GM21360 (cell line): ENCODE data around the gene MSI2.

Experiments
- ATAC-seq: cut with Tn5 transposase; IDR thresholded peaks from one replicate; pipeline ENCODE4 v1.9.1; 2021; ENCODE audit warnings: mild to moderate bottlenecking, moderate library complexity; ENCODE audit not compliant: unreplicated experiment

The MSI2 gene

DNA sequence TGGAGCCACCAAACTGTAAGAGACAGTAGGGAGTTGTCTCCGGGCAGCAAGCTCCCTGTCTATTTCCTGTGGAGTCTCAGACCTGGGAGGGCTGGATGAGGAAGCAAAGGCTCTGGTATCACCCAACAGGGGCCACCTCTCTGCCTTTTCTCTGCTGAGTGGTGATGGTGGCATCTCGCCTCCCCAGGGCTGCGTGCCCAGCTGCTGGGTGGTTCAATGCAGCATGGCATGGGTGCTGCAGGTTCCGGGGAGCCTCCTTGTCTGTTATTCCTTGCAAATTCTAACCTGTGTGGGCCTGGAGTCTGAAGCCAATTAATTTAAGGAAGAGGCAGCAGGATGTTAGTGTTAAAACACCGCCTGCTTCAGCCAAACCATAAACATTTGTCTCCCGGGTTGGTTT is 410.6 kb downstream of the MSI2 start:
- no peak for ATAC-seq

DNA sequence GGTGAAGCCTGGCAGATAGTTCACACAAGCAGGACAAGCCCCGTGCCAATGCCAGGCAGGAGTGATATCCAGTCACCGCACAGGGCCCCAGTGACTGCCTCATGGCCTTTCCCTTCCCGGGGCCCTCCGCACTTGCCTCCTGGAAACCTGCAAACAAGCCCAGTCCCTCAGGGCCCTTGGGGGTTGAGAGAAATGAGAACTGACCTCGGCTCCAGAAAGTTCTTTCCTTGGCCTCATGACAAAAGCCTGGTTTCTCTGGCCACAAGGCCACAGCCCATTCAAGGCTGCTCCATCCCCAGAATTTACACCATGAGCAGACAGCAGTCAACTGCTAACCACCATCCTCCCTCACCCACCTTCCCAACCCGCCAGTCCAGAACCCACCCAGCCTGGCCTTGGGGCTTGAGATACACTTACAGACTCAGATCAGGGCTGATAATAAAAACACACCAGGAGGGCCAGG is 411.2 kb downstream of the MSI2 start:
- no peak for ATAC-seq

DNA sequence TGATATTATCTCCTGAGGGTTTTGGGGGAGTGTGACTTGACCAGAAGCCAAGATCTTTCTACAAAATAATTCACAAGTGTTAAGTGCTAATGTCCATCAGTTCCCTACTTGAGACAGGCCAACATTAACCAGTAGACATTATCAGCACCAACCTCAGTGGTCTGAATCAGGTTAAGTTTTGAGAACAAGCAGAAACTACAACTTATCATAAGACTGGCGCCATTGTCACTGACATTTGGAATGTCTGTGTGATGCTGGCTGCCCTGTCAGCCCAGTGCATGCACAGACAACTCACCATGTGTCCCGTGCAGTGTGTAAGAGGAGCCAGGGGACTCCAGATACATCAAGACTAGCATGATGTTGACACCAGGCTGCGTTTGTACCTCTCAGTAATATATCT is 412.0 kb downstream of the MSI2 start:
- ATAC-seq = no peak

DNA sequence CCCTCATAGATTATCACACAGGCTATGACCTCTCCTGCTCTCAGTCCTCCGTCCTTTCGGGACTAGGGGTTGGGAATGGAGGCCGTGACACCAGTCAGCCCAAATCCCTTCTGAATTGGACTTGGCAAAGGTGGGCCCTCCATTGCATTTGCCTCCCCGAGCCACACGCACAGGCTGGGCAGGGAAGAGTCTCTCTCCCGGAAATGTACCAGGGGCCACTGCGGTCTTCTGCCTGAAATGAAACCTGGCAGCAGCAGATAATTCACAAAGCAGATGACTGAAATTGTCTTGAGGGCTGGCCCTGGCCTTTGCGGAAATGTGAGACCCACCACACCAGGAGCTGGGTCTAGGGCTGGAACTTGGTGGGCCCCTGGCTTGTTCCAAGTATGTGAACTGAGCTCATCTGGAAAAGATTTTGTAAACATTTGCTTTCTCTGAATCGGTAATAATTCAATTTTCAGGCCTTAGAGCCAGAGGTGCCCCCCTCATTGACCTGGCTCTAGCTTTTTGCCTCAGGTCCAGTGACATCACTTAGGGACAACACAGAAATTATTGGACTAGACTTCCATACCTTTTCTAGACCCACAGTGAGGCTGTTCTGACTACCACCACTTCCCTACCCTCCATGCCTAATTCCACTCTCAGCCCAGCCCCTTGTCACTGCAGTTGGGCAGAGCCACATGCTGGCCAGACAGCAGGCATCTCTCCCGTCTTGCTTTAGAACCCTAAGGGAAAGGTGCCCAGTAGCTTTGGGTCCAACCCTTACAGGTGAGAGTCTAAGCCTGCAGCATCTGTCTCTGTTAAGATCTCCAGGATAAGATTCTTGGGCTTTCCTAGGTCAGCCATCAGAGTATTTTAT is 413.6 kb downstream of the MSI2 start:
- ATAC-seq = no peak

DNA sequence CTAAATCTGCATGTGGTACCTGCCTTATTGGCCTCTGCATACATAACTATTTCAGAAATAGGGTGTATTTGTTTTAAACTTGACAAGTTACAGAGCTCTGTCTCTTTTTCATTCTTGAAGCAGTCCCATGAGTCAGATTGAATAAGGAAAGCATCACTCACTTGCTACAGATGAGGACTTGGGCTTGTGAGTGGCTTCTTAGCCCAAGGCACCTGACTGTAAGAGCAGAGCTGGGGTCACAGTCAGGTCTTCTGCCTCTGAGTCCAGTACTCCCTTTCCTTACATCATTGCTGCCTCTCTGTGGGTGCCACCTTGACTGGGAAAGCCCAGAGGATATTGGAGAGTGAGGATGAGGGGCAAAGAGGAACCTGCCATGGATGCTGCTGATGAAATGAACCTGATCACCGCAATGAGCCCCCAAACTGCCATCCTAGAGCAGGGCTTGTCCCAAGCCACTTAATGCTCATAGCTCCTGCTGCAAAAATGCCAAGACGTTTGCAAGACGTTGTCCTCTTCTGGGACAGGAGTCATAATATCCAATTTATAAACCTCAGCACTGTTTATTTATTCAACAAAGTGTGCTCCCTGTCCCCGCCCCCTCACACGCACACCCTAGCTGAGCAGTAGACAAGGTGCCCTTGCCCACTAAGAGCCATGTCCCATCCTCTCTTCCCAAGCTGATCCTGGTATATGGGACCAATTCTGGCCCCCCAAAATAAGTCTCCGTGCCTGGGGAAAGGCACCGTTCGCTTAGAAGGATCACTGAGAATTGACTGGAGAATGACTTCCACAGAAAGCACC is 414.6 kb downstream of the MSI2 start:
- no peak for ATAC-seq

DNA sequence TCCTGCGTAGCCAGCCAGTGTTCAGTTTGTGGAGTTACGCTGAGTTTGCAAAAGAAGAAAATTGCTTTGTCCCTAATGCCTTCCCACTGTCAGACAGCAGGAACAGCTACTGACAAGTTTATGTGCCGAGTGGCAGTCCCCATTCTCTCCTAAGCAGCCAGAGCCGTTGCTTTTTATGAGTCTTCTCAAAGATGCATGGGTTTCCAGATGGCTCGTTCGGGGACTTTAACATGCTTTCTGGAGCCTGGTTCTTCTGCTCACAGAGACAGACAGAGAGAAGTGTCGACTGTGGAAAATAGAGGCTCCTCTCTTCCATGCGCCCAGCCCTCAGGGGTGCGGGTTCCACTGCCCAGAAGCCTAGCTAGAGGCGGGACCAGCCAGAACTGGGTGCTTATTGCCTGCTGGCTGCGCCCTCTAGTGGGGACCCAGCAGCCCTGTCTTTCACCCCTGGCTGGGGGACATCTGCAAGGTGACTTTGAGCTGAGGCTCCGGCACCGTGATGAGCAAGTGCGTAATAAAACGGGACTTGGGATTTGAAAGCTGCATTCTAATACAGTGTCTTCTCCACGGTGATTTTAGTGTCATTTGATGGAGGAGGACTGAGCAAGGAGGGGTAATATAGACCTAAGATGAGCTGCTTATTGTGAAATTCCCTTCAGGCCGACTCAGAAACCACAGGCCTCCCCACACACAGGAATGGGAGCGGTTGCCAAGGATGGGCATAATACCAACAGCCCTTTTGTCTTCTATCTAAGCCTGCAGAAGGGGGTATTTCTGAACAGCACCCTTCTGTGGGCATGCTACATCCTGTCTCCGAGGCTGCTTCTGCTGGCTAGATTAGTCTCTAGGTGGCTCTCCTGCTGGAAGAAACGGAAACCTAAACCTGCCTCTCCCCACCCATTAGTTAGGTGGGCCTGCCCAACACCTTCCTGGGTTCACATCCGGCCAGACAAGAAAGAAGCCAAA is 415.6 kb downstream of the MSI2 start:
- ATAC-seq = no peak

DNA sequence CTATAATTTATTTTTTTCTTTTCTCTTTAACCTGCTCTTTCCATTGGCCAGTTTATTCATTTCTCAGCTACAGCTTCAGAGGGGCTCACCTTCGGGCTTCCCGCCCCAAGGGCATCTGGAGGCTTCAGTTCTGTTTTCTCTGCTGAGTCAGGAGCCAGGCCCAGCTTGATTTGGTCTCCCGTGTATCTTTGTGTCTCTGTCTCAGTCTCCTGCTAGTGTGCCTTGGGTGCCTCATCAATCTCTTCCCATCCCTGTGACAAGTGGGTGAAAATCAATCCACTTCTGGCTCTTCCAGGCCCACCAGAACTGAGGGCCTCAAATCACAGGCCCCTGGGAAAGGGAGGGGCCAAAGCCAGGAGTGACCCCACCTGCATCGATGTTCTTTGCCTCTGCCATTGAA is 416.6 kb downstream of the MSI2 start:
- ATAC-seq = no peak

DNA sequence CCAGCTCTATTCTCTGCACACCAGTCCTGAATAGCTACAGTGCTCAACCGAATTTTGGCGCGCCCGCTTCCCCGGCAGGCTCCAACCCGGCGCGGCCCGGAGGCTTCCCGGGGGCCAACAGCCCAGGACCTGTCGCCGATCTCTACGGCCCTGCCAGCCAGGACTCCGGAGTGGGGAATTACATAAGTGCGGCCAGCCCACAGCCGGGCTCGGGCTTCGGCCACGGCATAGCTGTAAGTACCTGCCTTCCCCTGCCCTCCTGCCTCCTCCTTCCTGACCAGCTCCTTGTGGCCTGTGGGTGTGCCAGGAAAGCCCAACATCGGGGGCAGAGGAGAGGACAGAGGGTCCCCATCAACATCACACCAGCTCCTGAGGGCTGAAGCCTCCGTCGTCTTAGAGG is 418.6 kb downstream of the MSI2 start:
- no peak for ATAC-seq

DNA sequence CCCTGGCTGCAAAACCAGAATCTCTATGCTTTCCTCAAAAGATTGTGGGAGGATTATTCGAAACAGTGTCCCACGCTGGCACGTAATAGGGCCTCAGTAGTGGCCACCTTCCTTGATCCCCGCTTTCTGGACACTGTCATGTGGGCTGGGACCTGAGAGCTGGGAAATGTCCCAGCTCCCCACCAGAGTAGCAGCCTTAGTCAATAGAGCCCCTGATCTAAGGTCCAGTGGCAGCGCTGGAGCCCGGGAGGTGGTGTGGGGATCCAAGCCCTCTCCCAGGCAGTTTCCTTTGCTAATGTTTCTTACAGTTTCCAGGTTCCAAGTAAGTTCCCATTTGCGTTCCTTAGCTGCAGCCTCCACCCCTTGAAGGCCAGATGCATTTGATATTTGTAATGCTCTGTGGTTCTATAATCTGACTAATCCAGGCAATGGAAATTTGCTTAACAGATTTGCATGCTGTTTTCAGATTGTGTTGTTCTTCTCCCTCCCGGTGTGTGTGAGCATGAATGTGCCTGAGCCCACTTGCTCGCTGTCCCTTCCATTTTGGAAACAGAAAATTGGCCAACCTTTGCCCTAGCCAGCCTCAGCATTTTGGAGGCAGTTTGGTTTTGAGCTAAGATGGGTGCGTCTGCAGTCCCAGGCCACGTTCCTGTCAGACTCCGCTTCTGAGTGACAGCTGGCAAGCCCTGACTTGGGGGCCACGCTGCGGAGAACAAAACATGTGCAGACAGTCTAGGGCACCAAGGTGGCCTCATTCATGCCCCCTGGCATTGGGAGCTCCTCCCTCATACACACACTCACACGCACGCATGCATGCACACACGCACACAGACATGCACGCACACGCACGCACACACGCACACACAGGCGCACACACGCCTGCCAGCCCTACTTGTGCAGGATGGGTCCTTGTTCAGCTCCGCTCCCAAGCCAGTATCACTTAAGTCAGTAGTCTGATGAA is 419.4 kb downstream of the MSI2 start:
- ATAC-seq = no peak

DNA sequence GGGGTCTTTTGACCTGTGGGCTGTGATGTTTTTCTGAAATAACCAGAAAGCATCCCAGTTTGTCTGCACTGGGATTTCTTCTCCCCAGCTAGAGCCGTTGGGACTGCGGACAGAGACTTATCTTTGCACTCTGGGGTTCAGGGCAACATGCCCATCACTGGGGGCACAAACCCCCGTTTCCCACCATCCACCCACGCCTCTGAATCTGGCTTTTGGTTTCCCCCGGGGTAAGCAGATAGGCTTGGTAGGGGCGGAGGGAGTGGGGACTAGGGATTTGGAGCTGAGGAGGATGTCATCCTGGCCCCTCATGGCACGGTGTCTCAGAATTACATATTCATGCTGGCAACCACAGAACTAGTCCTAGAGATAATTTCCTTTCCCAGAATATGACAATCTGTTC is 420.2 kb downstream of the MSI2 start:
- ATAC-seq = no peak

DNA sequence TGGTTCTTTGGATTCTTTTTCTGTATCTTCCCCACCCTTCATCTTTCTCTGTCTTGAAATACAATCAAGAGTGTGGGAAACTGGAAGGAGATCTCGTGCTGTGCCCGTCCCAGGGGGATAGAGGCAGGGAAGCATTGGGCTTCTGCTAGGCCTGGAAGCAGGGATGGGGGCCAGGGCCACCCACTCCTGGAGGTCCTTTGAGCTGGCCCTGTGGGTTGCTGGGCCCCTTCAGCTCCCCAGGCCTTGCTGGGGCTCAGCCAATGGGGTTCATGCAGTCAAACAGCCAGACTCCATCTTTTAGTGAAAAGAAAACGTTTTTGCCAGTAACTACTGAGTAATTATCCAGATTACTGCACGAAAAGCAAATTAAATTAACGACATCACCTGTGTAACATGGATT is 421.0 kb downstream of the MSI2 start:
- ATAC-seq = no peak

DNA sequence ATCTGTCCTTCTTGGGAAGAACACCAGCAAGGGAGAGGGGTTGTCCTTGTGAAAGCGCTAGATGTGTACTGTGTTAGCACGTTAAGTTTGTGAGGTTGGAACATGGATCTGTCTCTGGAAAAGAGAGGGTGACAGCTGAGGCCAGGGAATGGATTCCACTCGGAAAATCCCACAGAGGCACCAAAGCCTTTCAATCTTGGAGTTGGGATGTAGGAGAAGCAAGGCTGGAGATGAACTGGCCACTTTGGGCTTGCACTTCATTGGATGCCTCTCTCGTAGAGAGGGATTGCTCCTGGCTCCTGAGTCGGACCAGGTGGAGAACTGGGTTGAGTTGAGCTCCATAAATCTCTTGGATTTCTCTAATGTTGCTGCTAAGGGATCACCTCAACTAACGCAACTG is 421.5 kb downstream of the MSI2 start:
- ATAC-seq = no peak

DNA sequence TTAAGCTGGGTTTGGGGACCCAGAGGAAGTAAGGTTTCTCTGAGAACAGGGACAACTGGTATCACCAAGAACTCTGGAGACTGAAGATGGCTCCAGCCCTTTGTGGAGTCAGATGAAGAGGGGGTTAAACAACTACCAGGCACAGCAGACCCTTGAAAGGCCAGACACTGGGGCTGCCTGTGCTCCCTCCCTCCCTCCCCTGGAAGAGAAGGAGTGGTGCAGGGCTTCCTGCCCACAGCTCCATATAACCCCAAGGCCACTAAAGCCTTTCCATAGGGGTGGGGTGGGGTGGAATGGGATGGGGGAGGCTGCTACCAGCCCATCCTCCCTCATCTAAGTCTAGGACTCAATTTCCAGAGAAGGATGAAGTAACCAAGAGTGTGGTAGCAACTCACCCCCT is 422.1 kb downstream of the MSI2 start:
- ATAC-seq = no peak

DNA sequence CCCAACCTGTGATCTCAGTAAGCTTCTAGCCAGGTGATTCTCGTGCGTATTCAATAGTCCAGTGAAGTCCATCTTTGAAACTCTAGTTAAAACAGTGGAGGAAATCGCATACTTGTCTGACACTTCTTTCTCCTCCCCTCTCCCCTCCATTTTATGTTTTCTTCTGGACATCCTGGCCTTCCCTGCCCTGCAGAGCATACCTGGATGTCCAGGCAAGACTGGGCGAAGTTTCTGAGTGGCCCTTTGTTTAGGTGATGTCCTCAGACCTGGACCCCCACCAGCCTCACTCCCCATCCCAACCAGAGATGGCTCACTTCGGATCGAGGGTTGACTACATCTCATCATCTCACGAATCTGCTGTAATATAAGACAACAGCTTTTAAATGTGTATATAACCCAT is 423.0 kb downstream of the MSI2 start:
- no peak for ATAC-seq

DNA sequence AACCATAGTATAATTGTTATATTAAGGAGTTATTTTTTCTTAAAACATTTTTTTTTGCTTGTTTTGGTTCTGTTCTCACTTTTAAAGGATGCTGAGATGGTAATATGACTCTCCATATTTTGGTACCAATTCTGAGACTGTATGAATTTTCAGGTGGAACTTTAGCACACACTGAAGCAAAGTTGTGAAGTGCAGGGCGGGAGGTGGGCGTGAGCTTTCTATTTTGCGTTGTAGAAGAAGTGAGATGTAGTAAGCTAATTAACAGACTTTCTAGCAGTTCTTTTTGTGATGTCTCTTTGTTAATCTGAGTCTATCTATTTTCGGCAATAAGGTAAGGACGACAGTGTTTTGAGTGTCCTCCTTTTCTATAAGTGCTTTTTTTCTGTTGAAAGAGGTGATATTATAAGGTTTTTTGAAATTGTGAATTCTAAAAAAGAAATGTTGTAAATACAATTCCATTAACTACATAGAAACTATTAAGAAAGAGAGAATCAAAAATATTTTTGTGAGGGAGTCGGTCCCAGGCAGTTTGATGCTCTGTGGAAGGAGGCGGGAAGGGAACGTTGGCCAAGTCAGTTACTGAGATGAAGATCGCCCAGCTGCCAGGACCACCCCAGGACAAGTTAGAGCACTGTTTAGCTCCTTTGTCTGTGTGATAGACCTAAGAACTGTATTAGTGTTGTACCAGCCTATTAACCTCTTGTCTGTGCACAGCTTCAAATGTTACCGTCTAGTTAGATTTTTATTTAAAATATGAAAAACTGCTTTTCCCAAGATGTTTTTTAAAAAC is 423.8 kb downstream of the MSI2 start:
- no peak for ATAC-seq

DNA sequence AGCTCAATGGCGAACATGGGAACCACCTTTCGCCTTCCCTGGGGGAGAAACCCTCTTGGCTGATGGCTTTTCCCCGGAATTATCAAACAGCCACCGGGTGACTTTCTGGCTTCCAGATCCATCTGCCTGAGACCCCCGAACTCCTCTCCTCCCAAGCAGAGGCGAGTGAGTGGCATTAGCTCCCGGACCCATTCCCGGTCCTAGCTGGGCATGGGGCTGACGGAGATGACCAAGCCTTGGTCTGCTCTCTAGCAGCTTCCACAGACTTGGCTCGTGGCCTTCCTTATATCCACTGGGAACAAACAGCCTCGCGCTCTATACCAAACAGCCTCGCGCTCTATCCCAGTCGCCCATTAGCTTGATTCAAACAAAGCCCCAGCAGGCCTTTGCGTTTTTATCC is 426.4 kb downstream of the MSI2 start:
- no peak for ATAC-seq

DNA sequence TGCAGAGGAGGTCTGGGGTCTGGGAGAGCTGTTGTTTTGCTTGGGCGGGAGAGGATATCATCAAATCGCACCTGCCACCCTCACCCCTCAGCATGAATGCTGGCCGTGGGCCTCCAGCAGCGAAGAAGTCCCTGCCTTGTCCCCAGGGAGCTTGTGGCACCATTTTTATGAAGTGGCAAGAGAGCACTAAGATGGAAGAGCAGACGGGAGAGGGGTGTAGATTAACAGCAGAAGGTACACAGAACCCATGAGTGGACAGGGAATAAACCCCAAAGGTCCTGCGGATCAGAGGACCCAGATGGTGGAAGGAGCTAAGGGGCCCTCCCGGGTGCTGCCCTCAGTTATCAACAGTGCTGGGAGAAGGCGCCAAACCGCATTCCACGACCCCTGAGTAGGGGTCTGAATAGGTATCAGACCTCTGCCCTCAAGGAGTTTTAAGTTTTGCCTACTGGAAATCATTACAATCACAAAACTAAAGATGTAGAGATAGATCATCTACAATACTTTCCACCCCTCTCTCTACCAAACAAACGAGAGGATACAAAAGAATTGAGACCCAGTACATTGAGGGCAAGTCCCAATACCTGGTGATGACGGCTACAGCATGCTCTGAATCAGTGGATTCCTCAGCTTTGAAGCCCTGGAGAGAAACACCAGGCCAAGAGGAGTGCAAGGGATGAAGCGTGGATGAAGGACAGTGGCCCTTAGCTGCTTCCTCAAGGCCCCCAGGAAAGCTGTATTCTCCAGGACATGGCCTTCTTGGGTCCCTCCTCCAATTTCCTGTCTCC is 428.6 kb downstream of the MSI2 start:
- no peak for ATAC-seq

DNA sequence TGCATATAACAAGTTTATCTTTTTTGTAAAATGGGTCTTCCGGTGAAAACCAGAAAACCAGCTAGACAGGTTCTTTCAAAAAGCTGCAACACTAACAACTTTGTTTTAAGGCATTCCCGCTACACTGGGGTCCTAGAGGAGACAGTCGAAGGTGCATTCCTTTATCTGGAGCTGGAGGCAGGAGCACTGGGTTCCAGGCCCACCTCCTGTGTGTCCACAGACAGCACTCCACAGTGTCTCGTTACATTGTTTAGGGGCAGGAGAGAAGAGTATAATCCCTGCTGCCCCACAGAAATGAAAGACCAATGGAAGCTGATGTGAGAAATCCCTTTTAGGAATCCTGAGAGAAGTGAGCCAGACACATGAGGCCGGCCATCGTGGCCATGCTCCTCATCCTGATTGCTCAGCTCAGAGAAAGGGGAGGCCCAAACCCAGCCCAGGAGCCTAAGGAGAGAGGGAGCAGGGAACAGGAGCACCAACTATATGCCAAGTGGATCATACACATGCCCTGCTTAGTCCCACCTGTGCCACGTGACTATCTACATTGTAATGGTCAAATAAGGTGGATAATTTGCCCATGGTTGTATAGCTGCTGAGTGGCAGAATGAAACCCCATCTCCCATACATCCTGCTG is 429.3 kb downstream of the MSI2 start:
- ATAC-seq = no peak
